Midbrain (tissue), 1 donor: ENCODE measurements around the gene SP7.
"Not testable (repeated sequence)": the region's sequence is repeated elsewhere in the genome, so short reads cannot be mapped to it uniquely, and the experiment has no call there.

ENCODE experiments used
- DNase-seq: peaks from one replicate; lab custom pipeline; 2025; lab: John Stamatoyannopoulos, UW

Gene SP7

DNA sequence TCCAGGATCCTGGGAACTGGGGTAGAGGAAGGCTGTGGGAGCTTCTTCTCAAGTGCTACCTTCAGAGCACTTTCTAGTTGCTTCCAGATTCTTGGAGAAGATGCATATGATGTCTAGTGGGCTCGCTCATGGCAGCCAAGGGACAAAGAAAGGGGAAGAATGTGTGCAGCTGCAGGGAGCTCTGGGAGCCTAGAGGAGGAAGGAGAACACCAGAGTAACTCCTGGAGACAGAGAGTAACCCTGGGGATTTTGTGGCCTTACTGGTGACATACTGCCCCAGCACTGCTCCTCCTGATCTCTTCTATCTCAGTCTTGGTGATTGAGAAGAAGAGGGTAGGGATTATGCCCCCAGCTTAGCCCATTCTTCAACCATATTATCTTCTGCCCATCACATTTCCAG, 10.3 kb upstream of the SP7 start:
- DNase-seq: no peak

DNA sequence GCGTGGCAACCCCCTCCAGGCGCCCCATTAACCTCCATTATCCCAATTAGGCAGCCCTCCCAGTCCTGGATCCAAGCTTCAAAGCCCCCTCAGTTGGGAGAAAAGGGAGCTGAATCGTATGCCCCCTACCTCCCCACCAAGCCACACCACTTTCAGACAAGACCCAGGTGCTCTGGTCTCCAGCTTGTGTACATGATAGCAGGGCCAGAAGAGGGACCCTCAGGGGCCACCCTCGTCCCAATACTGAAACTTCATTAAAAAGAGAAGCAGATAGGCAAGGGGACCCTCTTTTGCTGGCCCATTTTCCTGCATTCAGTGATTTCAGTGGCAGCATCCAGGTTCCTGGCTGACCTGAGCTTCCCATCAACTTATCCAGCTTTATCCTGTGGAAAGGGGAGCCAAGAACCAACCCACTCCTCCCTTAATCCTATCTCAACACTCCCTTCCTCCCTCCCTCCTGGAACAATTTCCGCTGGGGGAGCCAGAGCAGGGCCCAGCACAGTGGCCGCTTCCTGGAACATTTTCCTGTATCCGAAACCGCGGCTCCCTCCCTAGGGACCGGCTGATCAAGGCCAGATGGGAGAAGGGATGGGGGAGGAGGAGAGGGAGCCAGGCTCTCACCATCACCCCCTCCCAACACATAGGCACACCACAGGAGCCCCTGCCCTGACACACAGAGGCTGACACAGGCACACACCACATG, 9.5 kb upstream of the SP7 start:
- no peak for DNase-seq

DNA sequence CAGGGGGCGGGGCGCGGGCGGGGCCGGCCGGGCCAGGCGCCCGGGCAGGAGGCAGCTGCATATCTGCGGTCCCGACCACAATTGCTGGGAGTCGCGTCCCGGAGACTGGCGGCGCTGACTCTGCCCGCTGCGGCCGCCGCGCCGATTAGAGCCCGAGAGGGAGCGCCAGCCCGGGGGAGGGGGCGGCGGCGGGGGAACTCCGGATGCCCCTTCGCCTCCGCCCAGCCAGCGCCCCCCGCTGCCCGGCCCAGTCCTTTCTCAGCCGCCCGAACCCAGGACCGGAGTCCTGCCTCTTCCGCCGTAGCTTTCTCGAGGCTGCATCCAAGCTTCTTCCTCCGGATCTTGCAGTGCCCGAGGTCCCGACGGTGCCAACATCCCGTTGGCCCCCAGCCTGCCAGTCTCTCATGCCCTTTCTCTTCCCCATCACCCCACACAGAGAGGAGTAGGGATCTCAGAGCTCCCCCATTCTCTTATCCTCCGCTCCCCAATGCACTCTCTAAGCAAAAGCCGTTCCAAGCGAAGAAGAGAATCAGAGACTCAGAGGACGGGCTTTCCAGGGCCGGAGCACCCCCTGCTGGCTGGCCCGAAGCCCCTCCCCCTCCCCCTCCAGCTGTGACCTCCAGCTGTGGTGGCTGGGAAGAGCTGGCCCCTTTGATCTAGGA, 8.8 kb upstream of the SP7 start:
- peak; percentile 78 for DNase-seq

DNA sequence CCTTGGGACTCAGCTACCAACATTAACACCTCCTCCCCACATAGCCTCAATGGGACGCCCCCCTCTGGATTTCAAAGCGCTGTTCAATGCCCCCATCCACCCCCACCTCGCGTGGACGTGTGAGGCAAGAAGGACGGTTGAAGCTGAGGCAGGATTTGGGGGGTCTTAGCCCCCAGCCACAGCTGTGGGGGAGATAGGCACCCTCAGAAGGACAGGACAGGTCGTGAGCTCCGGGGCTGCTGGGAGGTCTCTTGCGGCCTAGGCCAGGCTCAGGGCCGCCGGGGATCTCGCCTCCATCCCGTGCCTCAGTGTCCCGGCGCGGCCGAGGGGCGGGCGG, 8.3 kb upstream of the SP7 start:
- no peak for DNase-seq

DNA sequence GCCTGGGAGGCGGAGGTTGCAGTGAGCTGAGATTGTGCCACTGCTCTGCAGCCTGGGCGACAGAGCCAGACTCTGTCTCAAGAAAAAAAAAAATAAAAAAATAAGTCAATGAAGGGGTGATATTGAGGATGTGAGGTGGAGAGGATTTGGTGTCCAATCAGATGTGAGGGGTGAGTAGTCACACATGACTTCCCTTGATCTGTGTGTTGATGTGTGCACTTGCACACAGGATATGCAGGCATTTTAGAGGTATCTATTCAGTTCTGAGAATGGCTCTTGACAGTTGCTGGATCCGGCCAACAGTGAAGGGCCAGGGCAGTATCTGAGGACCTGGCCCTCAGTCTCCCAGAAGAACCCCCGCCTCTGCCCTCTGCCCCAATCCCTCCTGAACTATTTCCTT, 7.8 kb upstream of the SP7 start:
- no peak for DNase-seq

DNA sequence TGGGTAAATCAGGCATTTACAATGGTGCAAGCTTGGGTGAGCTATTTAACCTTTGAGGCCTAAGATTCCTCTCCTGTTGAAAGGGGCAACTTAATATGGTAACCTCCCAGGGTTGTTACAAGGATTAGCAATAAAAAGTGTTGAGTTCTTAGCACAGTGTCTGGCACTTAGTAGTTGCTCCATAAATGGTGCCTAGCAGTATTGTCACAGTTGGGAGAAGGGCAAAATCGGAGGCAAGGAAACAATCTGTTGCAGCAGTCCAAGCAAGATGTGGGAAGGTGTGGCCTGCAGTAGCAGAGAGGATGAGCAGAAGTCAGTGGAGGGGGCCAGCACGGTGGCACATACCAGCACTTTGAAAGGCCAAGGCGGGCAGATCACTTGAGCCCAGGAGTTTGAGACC, 7.3 kb upstream of the SP7 start:
- DNase-seq: no peak

DNA sequence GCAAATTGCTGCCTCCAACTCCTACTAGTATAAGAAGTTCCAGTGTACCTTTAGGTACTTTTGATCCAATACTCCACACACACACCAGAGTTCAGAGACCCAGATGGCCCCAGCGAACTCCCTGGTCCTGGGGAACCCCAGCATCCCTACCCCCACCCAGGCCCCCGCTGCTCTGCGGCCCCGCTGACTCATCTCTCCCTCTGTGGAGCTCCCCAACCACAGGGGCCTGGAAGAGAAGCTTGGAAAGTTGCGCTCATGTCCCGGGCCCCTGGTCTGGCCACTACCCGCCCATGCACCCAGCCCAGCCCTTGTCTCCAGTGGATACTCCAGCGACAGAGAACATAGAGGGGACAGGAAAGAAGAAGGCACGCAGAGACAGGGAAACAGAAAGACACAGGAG, 4.2 kb upstream of the SP7 start:
- no peak for DNase-seq

DNA sequence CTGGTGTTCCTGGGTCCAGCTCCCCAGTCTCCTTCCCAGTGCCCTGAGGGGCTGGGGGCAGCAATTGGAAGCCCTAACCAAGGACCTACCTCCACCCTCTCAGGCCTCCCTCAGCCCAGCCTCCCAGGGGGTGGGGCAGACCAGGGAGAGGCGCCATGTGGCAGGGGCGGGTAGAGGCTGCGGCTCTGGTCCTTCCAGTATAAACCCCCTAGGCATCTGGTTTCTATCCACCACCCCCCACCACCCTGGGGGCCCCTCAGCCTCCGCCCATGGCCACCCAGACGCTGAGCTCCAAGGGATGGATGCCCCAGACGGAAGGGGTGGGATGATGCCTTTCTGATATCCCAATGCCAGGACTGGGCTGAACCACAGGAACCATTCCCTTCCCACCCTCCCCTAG, 2.8 kb upstream of the SP7 start:
- no peak for DNase-seq

DNA sequence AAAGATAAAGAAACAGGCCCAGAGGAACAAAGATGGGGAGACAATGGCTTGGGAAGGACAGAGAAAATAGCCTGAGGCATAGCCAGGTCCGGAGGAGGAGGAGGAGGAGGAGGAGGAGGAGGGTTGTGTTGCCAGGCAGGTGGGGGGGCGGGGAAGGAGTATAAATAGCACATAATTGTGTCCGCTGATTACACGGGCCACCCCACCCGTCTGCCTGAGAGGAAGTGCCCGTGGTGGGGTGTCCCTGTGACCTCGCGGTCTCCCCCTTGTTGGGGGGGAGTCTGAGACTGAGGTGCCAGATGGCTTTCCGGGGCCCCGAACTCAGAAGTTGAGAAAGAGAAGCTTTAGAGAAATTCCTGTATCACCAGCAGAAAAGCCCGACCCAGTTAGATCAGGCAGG, 1.9 kb upstream of the SP7 start:
- no peak for DNase-seq

DNA sequence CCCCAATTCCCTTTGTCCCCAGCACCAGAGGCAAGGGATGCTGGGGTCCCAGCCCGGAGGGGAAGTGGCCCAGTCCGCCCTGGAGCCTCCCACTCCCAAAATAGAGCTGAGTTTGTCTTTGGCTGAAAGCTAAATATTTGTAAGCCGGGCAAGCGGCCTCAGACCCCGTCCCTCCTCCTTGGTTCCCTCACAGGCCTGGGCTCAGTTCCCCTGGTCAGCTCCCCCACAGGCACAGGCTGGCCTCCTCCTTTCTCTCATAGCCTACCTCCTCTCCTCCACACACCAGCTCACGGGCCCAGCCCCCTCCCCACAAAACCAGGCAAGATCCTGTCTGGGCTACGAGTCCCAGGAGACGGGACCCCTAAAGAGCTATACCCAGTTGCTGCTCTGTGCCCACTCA, 1.3 kb downstream of the SP7 start:
- DNase-seq: no peak

DNA sequence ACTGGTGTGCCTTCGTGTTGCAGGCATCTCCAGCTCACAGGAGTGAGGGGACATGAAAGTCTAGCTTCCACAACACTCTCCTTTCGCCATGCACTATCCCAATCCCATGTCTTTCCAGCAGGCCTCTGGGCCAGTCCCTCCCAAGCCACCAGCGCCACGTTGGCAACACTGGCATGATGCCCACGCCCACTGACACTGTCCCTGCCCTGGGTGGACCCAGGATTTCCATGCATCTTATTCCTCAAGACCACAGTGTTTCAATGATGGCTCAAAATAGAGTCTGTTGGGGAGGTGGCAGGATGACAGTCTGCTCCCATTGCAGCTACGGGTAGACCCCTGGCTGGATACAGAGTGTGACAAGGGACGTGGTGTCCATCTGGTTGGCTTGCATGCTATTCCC, 2.3 kb downstream of the SP7 start:
- DNase-seq: no peak

DNA sequence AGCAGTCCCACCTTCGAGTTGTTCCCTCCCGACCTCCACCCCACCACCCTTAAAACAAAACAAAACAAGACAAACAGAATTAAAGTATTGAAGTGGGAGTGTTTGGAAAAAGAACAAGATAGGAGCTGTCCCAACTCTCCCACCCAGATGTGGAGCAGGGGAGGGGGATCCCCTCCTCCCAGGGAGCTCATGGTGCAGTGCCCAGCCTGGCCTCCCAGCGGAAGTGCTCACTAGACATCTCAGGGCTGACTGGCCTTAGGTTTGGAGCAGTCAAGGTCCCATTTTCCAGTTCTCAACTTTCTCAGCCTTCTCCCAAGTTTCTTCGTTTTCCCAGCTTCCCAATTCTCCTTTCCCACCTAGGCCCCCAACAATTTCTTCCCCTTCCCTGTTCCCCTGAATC, 2.9 kb downstream of the SP7 start:
- no peak for DNase-seq

DNA sequence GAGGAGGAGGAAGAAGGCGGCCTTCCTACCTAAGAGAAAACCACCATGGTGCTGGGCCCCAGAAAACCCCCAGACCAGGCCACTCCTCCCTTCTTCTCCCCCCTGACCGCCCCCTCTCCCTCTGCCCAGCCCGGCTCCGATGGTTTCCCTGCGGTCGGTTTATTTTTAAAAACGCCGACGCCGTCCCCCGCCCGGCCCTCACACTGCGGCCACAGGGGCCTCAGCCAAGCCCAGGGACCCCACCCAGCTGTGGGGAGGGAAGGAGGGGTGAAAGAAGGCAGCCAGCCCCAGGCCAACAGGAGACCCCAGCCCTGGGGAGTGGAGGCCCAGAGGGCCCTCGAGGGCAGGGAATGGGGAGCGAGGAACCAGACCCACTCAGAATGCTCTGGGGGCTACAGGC, 3.4 kb downstream of the SP7 start:
- no peak for DNase-seq

DNA sequence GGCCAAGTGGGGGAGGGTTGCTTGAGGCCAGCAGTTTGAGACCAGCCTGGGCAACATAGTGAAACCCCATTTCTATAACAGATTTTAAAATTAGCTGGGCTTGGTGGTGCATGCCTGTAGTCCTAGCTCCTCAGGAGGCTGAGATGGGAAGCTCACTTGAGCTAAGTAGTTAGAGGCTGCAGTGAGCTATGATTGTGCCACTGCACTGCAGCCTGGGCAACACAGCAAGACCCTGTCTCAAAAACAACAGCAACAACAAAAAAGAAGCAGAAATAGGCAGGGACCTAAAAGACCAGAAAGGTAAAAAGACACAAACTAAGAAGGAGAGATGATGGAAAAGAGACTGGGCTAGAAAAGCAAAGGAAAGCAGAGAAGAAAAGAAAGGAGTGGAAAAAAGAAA, 3.8 kb downstream of the SP7 start:
- DNase-seq: not testable (repeated sequence)

DNA sequence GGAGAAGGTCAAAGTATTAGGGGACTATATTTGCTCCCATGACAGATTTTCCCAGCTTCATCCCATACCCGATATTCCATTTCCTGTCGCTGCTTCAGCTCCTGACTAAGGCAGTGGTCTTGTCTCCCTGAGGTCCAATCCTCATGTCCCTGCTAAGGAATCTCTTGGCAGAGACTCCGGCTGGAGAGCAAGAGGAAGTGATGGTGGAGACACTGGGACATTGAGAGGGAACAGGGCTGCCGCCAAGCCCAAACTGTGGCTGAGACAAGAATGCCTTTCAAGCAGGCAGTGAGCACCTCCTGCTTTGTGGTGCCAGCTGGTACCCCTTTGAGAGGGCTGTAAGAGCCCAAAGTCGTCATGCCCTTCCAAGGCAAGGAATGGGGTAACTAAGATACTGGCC, 5.5 kb downstream of the SP7 start:
- no peak for DNase-seq

DNA sequence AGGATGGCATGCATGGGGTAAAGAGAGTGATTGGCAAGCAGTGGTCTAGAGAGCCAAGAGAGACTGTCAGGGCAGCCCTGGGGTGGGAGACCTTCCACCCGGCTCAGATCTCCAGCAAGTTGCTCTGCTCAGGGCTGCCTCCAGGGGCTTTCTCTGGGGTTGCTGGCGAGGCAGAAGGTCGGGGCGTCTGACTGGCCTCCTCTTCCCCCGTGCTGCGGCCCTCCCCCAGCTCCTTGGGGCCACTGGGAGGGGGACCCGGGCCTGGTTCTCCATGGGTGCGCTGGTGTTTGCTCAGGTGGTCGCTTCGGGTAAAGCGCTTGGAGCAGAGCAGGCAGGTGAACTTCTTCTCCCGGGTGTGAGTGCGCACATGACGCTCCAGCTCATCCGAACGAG, 8.1 kb downstream of the SP7 start:
- DNase-seq: no peak

DNA sequence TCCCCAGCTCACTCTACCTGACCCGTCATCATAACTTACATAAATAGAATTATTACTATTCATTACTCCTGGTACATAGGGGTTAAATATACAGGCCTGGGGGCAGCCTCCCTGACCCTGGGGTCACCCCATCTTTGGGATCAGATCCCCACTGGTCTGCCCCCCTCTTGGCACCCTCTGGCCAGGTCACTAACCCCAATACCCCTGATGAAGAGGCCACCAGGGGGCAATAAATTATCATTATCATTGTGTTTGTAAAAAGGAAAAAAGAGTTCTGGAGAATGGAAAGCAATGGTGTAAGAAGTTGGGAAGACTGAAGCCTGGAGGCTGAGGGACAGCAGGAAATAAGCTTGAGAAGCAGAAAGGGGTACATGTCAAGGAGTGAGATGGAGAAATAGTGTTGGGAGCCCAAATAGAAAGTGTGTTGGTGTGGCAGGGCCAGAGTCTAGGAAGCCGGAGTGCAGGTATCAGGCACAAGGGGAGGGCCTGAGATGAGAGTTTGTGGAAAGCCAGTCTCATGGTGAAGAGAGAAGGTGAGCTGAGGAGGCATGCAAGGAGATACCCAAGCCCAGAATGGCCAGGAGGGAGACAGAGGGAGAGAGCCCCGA, 8.6 kb downstream of the SP7 start:
- no peak for DNase-seq

DNA sequence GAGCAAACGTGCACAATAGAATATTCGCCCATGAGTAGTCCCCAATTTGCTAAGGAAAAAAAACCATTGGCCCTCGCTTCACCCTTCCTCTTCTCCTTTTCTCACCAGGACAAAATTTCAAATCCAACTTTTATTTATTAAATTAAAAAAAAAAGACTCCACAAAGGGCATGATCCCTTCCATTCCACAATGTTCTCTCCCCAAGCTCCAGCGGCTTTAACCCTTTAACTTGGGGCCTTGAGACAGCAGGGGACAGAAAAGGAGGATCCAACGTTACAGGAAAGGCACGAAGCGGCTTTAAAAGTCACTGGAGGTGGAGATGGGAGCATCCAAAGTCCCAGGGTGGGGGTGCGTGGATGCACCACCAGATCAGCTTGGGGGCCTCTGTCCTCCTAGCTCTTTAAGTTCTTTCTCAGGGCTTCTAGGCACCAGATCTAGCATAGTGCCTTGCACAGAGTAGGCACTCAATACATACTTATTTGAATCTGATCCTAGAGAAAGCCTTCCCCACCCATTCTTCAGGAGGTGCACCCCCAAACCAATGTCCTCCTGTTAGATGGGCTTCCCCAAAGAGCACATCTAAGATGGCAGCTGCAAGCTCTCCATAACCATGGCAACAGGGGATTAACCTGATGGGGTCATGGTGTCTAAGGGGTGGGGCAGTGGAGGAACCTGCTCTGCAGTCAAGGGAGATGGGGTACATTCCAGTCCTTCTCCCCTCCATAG, 9.5 kb downstream of the SP7 start:
- DNase-seq: no peak

DNA sequence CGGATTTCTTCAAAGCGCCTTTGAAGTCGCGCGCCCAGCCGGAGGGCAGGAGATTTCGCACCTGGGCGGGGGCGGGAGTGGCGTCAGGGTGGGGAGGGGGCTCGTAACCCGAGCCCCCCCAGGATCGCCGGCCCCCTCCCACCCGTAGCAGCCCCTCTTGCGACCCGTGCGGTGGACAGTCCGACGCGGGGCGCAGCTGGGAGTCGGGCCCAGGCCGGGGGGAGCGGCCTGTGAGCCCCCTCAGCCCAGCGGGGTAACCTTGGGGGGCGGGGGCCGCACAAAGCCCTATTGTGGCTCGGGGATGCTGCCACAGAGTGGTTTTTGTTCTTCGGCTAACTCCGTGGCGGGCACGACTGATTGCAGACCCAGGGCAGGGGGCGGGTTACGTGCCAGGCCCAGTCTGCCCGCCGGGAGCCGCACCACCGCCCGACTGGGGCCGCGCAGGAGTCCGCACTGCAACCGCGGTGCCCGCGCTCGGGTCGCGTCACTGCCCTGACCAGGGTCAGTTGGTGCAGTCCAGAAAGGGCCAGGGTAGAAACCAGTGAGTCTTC, 10.6 kb downstream of the SP7 start:
- peak; percentile 87 for DNase-seq

DNA sequence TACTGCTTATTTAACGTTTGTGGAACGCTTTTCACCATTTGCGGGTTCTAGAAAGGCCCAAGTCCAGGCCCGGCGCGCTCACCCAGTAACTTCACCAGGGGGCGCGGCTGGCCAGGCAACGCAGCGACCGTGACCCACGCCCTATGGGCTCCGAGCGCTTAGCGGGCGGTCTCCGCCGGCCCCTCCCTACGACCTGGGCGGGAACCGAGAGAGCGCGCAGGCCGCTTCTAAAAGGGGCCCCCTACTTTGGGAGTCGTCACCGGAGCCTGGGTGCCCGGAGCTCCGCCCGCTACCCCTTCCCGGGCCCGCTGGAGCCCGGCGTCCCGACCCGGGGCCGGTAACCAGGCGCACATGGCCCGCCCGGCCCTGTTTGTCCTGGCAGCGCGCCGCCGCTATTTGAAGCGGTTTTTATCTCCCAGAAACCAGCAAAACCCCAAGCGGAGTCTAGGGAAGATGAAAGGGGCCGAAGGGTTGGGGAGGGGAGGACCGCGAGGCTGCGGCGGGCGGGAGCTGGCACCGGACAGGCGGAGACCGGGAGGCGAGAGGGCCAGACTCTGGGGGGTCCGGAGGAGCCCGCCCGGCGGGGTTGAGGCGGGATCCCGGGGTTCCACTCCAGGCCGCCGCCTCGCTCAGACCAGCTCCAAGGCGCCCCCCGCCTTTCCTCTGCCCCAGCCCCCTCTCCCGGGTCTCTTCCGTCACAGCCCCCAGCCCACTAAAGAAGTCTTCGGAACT, 11.2 kb downstream of the SP7 start:
- DNase-seq: peak; percentile 92

DNA sequence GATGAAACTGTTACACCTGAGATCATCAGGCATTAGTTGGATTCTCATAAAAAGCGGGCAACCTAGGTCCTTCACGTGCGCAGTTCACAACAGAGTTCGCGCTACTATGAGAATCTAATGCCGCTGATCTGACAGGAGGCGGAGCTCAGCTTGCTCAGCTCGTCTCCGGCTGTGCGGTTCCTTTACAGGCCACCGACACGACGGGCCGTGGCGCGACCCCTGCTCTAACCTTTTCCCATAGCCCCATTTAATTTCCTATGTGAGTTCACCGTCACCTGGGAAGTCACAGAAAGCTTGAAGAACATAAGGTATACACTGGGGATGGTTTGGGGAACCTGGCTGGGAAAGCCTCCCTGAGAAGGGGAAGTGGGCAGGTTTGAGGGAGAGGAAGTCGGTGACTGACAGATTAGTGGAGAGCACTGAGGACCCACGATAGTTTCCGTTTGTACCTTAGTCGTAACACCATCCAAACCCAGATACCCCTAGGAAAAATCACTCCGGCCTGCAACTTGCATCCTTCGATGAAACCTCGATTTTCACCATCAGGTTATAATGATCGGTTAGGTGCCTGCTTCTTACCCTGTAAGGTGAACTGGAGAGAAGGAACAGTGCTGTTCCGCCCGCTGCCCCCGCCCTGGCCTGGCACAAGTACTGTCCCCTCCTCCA, 11.9 kb downstream of the SP7 start:
- DNase-seq: no peak
